ENCODE data around the gene PGAM1.

The PGAM1 gene

DNA sequence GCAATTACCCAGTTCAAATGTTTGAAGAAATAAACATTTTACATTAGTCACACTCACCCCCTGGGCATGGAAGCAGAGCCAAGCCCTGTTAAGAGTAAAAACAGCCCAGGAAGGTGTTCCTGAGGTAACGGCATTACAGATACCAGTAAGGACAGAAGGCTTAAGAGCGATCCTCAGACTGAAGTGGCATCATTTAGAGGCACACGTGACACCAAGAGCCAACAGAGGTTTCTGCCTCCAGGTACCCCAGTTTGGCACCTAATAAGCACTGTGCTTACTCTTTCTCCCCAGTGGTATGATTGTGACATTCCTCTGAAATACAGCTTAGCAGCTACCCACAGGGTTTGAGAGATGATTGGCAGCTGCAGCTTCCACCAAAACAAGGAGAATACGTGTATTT, 55.1 kb downstream of the PGAM1 start:
- Histone ChIP-seq H3K36me3 (ENCODE audit: control insufficient read depth, insufficient read depth, low read length, severe bottlenecking) (peaks cover 68% of the 10 kb centered on the region), H3K4me1 (ENCODE audit: control insufficient read depth, insufficient read depth, low read length) (peaks cover 14% of the 10 kb centered on the region), H3K27me3 (replicated peaks; ENCODE audit: control insufficient read depth, insufficient read depth, low read length) (no peaks in the 10 kb centered on the region), H3K9ac (ENCODE audit: low read length) (no peak overlapping the region), H3K4me3 (ENCODE audit: low read length) (no peak overlapping the region), H3K9me3 (ENCODE audit: control insufficient read depth, low read length) (no peaks in the 10 kb centered on the region)
- DNase-seq (ENCODE audit: low read depth): no peak

DNA sequence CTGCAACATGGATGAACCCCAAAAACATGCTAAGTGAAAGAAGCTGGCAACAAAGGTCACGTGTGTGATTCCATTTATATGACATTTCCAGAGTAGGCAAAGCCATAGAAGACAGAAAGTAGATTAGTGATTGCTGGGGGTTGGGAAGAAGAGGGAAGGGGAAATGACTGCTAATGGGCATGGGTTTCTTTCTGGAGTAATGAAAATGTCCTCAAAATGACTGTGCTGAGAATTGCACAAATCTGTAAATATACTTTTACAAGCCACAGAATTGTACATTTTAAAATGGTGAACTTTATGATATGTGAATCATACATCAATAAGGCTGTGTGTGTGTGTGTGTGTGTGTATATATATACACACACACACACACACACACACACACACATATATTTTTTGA, 56.4 kb downstream of the PGAM1 start:
- Histone ChIP-seq H3K36me3 (ENCODE audit: control insufficient read depth, insufficient read depth, low read length, severe bottlenecking) (peaks cover 57% of the 10 kb centered on the region), H3K4me3 (ENCODE audit: low read length) (no peak overlapping the region), H3K9ac (ENCODE audit: low read length) (no peak overlapping the region), H3K27me3 (replicated peaks; ENCODE audit: control insufficient read depth, insufficient read depth, low read length) (no peaks in the 10 kb centered on the region), H3K9me3 (ENCODE audit: control insufficient read depth, low read length) (no peaks in the 10 kb centered on the region), H3K4me1 (ENCODE audit: control insufficient read depth, insufficient read depth, low read length) (peaks cover 4% of the 10 kb centered on the region)
- DNase-seq (ENCODE audit: low read depth): no peak

All from adipocyte (in vitro differentiated cells).